GM12878 (cell line): ENCODE data around the gene KAZN. TPM values are rescaled to one million over a fixed set of nuclear protein-coding genes. Genes with fewer than 3 reads are reported as not detected.

Experiments
- BCLAF1 ChIP-seq: fragments of 450-650 bp; IDR thresholded peaks from 2 replicates; pipeline ENCODE4 v1.6.1; 2017; ENCODE audit warnings: antibody characterized with exemption, mild to moderate bottlenecking, moderate library complexity
- CEBPZ ChIP-seq: fragments of 150-350 bp; IDR thresholded peaks from 2 replicates; pipeline ENCODE4 v1.6.1; 2016; ENCODE audit warnings: low read depth, low read length
- EP300 ChIP-seq, 2 experiments: fragments of 150-350 bp in 1 of 2; IDR thresholded peaks; 2 replicates each; pipeline ENCODE4 v1.6.1; 2011 to 2012; ENCODE audit warnings: low read depth in 2 of 2, low read length in 2 of 2, borderline replicate concordance in 1 of 2, improper control_type of control experiment in 1 of 2, inconsistent platforms in 1 of 2; ENCODE audit not compliant: control insufficient read depth in 1 of 2
- ESRRA ChIP-seq: IDR thresholded peaks from 2 replicates; pipeline ENCODE4 v1.6.1; 2012; ENCODE audit warnings: mild to moderate bottlenecking, low read length, improper control_type of control experiment
- ETV6 ChIP-seq, 2 experiments: fragments of 450-650 bp in 1 of 2; IDR thresholded peaks in 1 of 2; conservative IDR thresholded peaks in 1 of 2; 2 replicates each; pipeline ENCODE4 v1.6.1; 2014; ENCODE audit warnings: antibody characterized with exemption in 1 of 2, borderline replicate concordance in 1 of 2, low read depth in 1 of 2, mild to moderate bottlenecking in 1 of 2, moderate library complexity in 1 of 2
- ZNF592 ChIP-seq: fragments of 450-650 bp; IDR thresholded peaks from 2 replicates; pipeline ENCODE4 v1.6.1; 2017; ENCODE audit warnings: mild to moderate bottlenecking, moderate library complexity
- polyA plus RNA-seq, 11 experiments: library from polyadenylated mRNA; depleted of rRNA in 4 of 11; unstranded in 6 of 11; stranded (reverse) in 5 of 11; fragments of >200 nt; fragmentation: Nextera tagmentation in 4 of 11; fragmentation: Illumina TruSeq in 1 of 11; extraction: Ambion mirVana in 4 of 11; extraction: Trizol in 1 of 11; gene quantifications; 1 replicate in 1 of 11; 2 replicates in 10 of 11; pipeline versions ENCODE4 v1.2.1 to v1.2.3, GENCODE V29; 2011 to 2016; ENCODE audit warnings: inconsistent platforms in 2 of 11, missing spikeins in 2 of 11, low read depth in 1 of 11
- total RNA-seq, 4 experiments: library from RNA; depleted of rRNA in 3 of 4; stranded (reverse); fragments of >200 nt in 3 of 4; fragmentation: Illumina TruSeq in 1 of 4; extraction: Trizol in 1 of 4; gene quantifications; 2 replicates each; pipeline versions ENCODE4 v1.2.1 to v1.2.3, GENCODE V29; 2013 to 2021

The KAZN gene
- total and polyA plus RNA-seq, 10 of the 15 experiments (the other 5 are each of a cell fraction or from before 2014, with no cell fraction given) = 0.72 to 4.0 (median 1.2) TPM

GRCh38 chr1:15063783-15064182 lies 465.3 kb downstream of the KAZN start (continued):
- no peak for TF ChIP-seq ZNF592
- TF ChIP-seq ESRRA = no peak
- no peak for TF ChIP-seq EP300 (IDR thresholded peaks at IDR 0.05; ENCODE audit: borderline replicate concordance in 1 of 2, control insufficient read depth in 1 of 2, low read depth in 2 of 2, low read length in 2 of 2)
- no peak for TF ChIP-seq ETV6 (conservative IDR thresholded peaks at IDR 0.05 in 1 of 2, IDR thresholded peaks at IDR 0.05 in 1 of 2; ENCODE audit: borderline replicate concordance in 1 of 2, low read depth in 1 of 2)
- no peak for TF ChIP-seq BCLAF1
- no peak for TF ChIP-seq CEBPZ
